Endometrium (tissue), 2 donors: ENCODE measurements around the gene HMCN1.
"Not testable (repeated sequence)": the region's sequence is repeated elsewhere in the genome, so short reads cannot be mapped to it uniquely, and the experiment has no call there.

Source experiments
- FAIRE-seq: peaks from 2 replicates; lab custom pipeline; 2012; peaks lifted over from hg19 to GRCh38; lab: Jason Lieb, UNC
- donor health status: control.
- donor health status: control.

Gene HMCN1

GRCh38 chr1:186154651-186155050 is 420.5 kb downstream of the HMCN1 start:
- no peak for FAIRE-seq

- FAIRE-seq = no peak
Measured at GRCh38 chr1:186155594-186155993, 421.4 kb downstream of the HMCN1 start.

DNA sequence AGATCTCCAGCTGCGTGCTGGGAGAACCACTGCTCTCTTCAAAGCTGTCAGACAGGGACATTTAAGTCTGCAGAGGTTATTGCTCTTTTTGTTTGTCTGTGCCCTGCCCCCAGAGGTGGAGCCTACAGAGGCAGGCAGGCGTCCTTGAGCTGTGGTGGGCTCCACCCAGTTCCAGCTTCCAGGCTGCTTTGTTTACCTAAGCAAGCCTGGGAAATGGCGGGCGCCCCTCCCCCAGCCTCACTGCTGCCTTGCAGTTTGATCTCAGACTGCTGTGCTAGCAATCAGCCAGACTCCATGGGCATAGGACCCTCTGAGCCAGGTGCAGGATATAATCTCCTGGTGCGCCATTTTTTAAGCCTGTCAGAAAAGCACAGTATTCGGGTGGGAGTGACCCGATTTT is 428.7 kb downstream of the HMCN1 start:
- not testable (repeated sequence) for FAIRE-seq

DNA sequence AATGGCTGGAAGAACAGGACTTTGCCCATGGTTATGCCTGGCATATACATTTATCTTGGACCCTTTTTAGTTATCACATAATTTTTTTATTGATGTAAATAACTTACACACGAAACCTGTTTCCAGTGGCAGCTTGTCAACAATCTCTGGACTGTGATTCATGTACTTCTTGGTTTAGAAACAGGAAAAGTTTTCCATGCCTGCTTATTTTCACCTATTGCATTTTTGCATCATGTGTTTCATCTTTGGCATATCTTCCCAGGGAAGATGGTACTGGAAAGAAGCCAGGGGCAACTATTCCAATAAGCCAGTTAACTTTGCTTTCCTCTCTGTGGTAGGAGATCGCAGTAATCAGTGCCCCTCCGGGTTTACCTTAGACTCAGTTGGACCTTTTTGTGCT is 430.6 kb downstream of the HMCN1 start:
- no peak for FAIRE-seq

DNA sequence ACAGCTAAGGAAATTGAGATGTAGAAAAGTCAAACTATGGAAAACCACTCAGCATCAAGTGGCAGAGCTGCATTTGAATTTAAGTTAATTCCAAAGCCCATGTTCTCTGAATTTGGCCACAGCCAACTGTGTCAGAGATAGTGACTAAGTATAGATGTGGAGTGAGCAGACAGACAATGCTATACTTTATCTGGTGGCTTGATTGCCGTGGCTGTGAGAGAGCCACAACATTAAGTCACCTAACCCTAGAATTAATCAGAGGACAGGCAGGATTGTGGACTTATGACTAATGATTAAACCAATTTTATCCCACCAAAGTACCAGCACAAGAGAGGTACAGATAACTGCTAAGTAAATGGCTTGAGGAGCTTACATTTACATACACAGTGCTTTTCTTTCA is 431.1 kb downstream of the HMCN1 start:
- no peak for FAIRE-seq

GRCh38 chr1:186167096-186167668 is 433.0 kb downstream of the HMCN1 start:
- FAIRE-seq = no peak

DNA sequence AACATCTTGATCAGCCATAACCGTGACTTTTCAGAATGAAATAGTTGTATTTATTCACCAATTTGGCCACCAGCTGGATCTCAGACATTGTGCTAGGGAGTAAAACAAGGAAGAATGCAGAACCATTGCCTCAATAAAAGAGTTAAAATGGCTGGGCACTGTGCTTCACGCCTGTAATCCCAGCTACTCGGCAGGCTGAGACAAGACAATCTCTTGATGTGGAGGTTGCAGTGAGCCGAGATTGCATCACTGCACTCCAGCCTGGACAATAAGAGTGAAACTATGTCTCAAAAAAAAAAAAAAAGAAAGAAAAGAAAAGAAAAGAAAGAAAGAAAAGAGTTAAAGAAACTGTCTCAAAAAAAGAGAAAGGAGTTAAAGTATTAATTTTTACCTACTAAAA is 441.4 kb downstream of the HMCN1 start:
- FAIRE-seq = no peak

DNA sequence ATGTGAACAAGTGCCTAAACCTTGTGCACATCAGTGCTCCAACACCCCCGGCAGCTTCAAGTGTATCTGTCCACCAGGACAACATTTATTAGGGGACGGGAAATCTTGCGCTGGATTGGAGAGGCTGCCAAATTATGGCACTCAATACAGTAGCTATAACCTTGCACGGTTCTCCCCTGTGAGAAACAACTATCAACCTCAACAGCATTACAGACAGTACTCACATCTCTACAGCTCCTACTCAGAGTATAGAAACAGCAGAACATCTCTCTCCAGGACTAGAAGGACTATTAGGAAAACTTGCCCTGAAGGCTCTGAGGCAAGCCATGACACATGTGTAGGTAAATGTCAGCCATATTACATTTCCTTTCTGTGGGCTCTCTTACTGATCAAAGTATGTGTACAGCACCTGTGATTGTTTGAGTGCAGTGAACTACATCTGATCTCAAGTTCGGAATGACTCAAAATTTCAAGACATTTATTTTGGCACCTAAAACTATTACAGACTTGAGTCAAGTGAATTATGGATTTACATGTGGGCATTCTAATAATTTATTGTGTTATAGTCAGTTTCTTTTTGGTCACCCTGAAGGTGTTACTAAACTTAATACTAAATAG is 444.3 kb downstream of the HMCN1 start:
- FAIRE-seq = no peak

- FAIRE-seq = no peak
Measured at GRCh38 chr1:186179231-186179630, 445.0 kb downstream of the HMCN1 start.

DNA sequence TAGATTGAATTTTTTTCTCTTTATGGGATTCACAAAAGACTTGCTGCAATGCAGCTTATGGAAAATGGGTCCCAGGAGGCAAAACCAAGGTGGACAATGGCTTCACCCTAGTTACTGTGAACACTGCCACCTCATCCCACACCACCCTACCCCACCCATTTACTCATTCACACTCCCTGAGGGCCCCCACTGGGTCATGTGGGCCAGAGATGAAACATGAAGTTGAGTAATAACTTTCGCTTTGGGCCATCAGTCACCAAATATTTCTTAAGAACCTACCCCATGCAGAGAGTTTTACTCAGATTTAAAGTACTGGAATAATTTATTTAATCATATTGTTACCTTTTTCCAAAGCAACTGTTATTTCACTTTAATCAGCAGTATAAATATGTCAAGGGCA is 449.0 kb downstream of the HMCN1 start:
- no peak for FAIRE-seq

DNA sequence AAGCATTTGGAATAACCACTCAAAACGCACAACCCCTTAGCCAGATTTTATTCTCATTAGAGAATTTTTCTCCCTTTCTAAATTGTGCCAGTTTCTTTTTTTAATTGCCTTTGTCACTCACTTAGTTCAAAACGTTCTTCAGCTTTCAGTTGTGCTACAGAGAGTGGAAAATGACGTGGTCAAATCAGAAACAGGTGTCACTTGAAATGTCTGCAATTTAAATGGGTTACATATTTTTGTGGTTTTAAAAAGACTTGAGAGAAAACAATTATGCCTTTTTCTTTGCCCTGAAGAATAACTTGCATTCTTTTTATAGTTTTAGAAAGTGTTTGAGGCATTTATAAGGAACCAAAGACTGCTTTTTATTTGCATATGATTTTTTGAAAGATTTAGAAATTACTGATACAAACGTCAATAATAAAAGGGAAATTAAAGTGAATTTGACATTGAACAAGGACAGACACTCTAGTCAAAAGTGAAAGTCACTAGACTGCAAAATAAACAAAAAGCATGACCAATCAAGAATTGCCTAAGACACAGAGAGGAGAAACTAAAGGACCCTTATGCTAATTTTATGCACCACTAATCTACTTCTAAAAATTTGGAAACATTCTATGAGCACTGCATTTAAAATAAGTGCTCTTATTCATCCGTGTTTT is 449.9 kb downstream of the HMCN1 start:
- FAIRE-seq = no peak

DNA sequence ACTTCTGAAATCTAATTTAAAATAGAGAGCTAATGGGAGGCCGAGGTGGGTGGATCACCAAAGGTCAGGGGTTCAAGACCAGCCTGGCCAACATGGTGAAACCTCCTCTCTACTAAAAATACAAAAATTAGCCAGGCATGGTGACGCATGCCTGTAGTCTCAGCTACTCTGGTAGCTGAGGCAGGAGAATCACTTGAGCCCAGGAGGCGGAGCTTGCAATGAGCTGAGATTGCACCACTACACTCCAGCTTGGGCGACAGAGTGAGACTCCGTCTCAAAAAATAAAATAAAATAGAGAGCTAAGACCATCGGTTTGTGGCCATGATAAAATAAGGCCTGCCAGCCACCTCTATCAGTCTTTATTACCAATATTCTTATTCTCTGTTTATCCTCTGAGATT is 452.1 kb downstream of the HMCN1 start:
- not testable (repeated sequence) for FAIRE-seq

- no peak for FAIRE-seq
Measured at GRCh38 chr1:186187601-186188000, 453.4 kb downstream of the HMCN1 start.

- no peak for FAIRE-seq
Measured at GRCh38 chr1:186188004-186188539, 453.9 kb downstream of the HMCN1 start.

DNA sequence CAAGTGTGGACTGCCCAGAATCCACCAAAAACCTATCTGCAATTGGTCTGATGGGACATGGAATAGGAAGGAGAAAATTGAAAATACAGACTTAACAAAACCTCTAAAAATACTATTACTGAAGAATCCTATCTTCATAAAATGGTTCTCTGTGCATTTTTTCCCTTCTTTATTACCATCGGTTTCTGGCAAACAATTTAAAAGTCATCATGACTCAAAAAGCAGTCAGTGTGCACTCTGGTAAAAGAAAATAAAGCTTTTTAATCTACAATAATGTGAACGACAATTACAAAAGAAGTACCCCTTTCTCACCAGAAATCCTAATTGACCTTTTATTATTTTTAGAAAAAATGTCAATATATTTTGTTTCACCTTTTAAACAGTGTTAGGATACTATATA is 454.5 kb downstream of the HMCN1 start:
- FAIRE-seq = no peak

GRCh38 chr1:186189156-186189555 is 455.0 kb downstream of the HMCN1 start:
- no peak for FAIRE-seq

DNA sequence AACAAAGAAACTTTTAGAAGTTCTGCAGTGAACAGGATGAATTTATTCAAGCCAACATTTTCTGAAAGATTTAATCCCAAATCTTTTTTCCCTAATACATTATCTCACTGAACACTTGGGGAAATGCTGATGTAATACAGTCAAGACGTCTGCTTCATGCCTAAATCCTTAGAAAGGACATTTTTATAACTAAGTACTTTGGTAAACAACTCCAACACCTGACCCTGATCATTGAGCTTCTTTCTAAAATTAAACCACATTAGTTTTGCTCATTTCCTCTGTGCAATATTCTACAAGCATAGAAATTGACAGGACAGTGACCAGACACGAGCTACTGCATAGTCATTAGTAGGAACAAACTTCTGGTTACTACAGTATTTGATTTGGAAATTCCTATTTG is 457.3 kb downstream of the HMCN1 start:
- FAIRE-seq = no peak

- no peak for FAIRE-seq
Measured at GRCh38 chr1:186193224-186193623, 459.0 kb downstream of the HMCN1 start.

DNA sequence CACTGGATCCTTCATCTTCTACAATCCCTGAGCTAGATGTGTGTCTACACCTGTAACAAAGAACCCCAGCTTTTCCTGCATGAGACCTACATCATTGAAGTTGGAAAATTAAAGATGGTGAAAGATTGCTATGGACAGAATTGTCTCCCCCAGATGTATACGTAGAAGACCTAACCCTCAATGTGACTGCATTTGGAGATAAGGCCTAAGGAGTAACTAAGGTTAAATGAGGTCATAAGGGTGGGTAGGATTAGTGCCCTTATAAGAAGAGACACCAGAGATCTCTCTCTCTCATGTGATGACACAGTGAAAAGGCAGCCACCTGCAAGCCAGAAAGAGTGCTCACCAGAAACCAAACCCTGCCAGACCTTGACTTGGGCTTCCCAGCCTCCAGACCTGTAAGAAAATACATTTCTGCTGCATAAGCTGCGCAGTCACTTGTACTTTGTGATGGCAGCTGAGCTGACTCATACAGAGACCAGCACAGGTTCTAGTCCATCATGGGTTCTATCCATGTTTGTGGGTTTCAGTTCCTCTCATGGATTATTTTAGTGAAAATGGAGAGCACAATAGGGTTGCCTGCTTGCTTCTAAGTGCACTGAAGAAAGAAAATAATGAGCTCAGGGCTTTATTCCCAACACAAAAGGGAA is 460.0 kb downstream of the HMCN1 start:
- no peak for FAIRE-seq

DNA sequence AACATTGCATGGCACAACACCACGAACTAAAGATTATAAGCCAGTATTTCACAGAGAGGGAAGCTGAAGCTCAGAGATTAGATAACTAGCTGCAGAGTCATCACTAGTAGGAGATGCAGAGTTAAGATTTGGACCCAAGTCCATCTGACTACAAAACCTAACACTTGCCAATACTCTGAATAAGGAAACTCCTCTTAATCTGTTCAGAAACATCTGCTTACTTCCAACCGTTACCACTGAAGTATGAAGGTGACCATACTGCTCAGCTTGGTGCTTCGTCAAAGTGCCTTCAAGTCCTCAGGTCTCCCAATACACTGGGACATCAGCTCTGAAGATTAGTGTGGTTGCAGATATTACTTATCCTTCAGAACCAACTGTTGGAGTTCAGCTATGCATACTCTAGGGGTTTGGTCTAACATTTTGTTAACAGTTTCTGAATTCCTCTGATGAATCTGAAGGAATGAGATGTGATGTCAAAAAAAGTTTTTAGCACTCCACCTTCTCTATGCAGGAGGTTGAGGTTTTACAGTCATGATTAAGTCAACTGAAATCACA is 461.3 kb downstream of the HMCN1 start:
- no peak for FAIRE-seq

DNA sequence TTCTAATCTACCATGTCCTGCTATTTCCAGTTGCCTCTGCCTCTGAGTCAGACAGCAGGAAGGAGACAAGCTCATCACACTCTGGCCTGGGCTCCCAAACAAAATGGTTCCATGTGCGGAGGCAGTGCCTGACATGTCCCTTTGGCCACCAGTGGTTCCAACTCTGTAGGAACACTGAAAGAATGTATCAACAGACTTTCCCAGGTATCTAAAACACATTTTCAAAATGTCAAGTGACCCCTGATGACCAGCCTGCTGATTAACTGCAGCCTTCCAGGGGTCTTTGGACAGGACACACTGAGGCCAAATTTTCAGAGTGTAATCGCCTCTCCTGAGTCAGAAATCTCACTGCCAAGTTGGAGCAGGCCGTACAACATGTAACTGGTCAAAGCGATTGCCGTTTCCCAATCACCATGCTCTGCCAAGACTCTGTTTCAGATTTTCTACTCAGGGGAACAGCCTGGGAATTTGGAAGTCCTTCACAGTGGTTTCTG is 468.1 kb downstream of the HMCN1 start:
- no peak for FAIRE-seq

GRCh38 chr1:186202776-186203175 is 468.6 kb downstream of the HMCN1 start:
- FAIRE-seq = no peak
